Fibroblast of skin of abdomen (primary cell): ENCODE measurements around the gene HYAL2.

Experiments
- DNase-seq: peaks from one replicate; pipeline ENCODE4 v3.0.0-alpha.2; 2013

Gene HYAL2

GRCh38 chr3:50350527-50351322 is 28.2 kb upstream of the HYAL2 start, which contains the start of the genes CYB561D2 and NPRL2:
TSS of gene CYB561D2 (plus strand) at chr3:50350862. CDS start at chr3:50351434, 572 bp downstream.
TSS of gene NPRL2 (minus strand) at chr3:50350775. CDS start at chr3:50350652, 123 bp downstream.
- peak; percentile 90 for DNase-seq

GRCh38 chr3:50350213-50350526 is 27.6 kb upstream of the HYAL2 start:
- no peak for DNase-seq

GRCh38 chr3:50347187-50347813 is 24.8 kb upstream of the HYAL2 start:
- peak; percentile 70 for DNase-seq

- DNase-seq = peak; percentile 47
These were observed 23.2 kb upstream of the HYAL2 start, which contains the start of gene ZMYND10 for GRCh38 chr3:50345586-50346234. TSS of gene ZMYND10 (minus strand) at chr3:50345732. CDS start at chr3:50345579, 153 bp downstream.

- no peak for DNase-seq
These were observed 22.5 kb upstream of the HYAL2 start for GRCh38 chr3:50345008-50345407.

- DNase-seq = no peak
These were observed 20.5 kb upstream of the HYAL2 start for GRCh38 chr3:50342813-50343633.

- no peak for DNase-seq
These were observed 19.6 kb upstream of the HYAL2 start for GRCh38 chr3:50341996-50342650.

- DNase-seq = no peak
These were observed 19.0 kb upstream of the HYAL2 start for GRCh38 chr3:50341537-50341936.

- DNase-seq = peak; percentile 63
These were observed 18.1 kb upstream of the HYAL2 start, which contains the start of gene RASSF1 for GRCh38 chr3:50340448-50341329. TSS of gene RASSF1 (minus strand) at chr3:50340836. CDS start at chr3:50340805, 31 bp downstream.

- DNase-seq = no peak
These were observed 17.6 kb upstream of the HYAL2 start for GRCh38 chr3:50340147-50340447.

- DNase-seq = peak; percentile 55
These were observed 17.1 kb upstream of the HYAL2 start for GRCh38 chr3:50339485-50340146.

GRCh38 chr3:50338965-50339364 is 16.4 kb upstream of the HYAL2 start:
- DNase-seq = no peak

GRCh38 chr3:50337175-50337861 is 14.8 kb upstream of the HYAL2 start:
- DNase-seq = peak; percentile 99

- no peak for DNase-seq
These were observed 14.1 kb upstream of the HYAL2 start for GRCh38 chr3:50336452-50337174.

- no peak for DNase-seq
These were observed 12.0 kb upstream of the HYAL2 start for GRCh38 chr3:50334339-50335075.

GRCh38 chr3:50333744-50334328 is 11.3 kb upstream of the HYAL2 start:
- peak; percentile 35 for DNase-seq

GRCh38 chr3:50331364-50331907 is 8.9 kb upstream of the HYAL2 start:
- DNase-seq = no peak

- no peak for DNase-seq
These were observed 7.8 kb upstream of the HYAL2 start for GRCh38 chr3:50330330-50330729.
